ENCODE data around the gene FAM107B.
"Not testable (repeated sequence)": the region's sequence is repeated elsewhere in the genome, so short reads cannot be mapped to it uniquely, and the experiment has no call there.

The FAM107B gene

GRCh38 chr10:14774797-14775196, at the start of gene FAM107B:
TSS of gene FAM107B (minus strand) at chr10:14774897. CDS start at chr10:14774663, 234 bp downstream.
- H3K4me3 ChIP-seq (replicated peaks; ENCODE audit: low read depth, low read length): no peak within 1 kb of the TSS
- TF ChIP-seq, protein P1, sequence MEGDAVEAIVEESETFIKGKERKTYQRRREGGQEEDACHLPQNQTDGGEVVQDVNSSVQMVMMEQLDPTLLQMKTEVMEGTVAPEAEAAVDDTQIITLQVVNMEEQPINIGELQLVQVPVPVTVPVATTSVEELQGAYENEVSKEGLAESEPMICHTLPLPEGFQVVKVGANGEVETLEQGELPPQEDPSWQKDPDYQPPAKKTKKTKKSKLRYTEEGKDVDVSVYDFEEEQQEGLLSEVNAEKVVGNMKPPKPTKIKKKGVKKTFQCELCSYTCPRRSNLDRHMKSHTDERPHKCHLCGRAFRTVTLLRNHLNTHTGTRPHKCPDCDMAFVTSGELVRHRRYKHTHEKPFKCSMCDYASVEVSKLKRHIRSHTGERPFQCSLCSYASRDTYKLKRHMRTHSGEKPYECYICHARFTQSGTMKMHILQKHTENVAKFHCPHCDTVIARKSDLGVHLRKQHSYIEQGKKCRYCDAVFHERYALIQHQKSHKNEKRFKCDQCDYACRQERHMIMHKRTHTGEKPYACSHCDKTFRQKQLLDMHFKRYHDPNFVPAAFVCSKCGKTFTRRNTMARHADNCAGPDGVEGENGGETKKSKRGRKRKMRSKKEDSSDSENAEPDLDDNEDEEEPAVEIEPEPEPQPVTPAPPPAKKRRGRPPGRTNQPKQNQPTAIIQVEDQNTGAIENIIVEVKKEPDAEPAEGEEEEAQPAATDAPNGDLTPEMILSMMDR (IDR thresholded peaks at IDR 0.05; ENCODE audit: low read depth, low read length, missing control alignments): no peak
- DNase-seq (ENCODE audit: extremely low read depth, low read depth): no peak

- TF ChIP-seq, protein P1 (IDR thresholded peaks at IDR 0.05; ENCODE audit: low read depth, low read length, missing control alignments): no peak
- DNase-seq (ENCODE audit: extremely low read depth, low read depth): no peak
Observed at GRCh38 chr10:14823966-14824365, 49.3 kb upstream of the FAM107B start.

DNA sequence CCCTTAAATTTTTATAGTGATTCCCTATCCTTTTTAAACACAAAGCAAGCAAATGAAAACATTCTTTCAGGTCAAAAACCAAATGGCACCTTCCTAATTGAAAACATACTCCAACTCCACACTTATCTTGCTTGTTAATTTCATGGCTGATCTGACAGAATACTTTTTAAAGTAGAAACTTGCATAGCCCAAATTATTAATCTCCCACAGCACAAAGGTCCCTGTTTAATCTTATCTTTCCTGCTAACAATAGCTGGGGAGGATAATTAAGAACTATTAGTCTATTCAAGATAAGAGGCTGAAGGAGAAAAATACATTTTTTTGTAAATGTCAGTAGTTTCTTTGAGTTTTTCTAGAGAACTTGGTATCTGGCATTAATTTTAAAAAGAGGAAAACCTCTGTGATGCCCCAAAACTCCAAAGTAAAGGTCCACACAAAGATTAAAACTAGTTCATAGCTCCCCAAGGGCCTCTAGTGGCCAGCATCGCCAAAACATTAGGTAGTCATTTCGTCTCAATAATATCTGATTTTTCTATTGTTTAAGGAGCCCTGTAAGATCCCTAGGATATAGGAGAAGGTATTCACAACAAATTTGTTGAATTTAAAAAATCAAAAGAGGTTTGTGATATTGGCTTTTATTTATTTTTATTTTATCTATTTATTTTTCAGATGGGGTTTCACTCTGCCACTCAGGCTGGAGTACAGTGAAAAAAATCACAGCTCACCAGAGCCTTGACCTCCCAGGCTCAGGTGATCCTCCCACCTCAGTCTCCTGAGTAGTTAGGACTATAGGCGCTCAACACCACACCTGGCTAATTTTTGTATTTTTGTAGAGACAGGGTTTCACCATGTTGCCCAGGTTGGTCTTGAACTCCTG, 48.4 kb upstream of the FAM107B start:
- no peak overlapping the region for H3K4me3 ChIP-seq (replicated peaks; ENCODE audit: low read depth, low read length)
- DNase-seq (ENCODE audit: extremely low read depth, low read depth): no peak
- TF ChIP-seq, protein P1 (IDR thresholded peaks at IDR 0.05; ENCODE audit: low read depth, low read length, missing control alignments): peak; percentile 75

More at GRCh38 chr10:14823966-14824365, 49.3 kb upstream of the FAM107B start:
- no peak overlapping the region for H3K4me3 ChIP-seq (replicated peaks; ENCODE audit: low read depth, low read length)

DNA sequence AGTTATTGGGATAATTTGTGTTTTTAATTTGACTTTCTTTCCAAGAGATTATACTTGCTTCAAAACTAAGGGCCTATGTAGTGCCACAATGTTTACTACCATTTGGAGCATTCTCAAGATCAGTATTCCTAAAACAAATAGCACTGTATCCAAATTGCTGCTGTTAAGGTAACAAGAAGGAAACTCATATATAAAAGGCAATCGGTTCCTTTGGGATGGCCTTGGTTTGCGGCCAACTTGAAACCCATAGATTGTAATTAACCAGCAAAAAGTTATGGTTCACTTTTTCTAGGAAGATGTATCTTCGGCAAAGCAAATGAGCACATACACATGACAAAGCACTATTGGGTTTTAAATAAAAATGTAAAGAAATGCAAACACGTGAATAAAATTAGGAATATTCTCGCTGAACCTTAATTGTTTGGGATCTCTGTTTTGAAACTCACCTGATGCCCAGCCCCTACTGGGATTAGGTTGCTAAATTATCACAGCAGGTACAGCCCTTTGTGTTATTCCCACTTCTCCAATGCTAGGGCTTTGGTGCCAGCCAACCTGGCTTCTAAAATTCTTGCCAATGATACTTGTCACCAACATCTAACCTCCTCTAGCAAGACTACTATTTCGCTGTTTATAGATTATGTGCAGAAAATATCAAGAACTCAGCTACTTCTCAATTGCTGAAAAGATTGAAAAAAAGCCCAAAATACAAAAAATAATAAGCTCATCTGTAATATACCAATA, 47.1 kb upstream of the FAM107B start:
- no peak for DNase-seq (ENCODE audit: extremely low read depth, low read depth)
- H3K4me3 ChIP-seq (replicated peaks; ENCODE audit: low read depth, low read length): no peak overlapping the region
- TF ChIP-seq, protein P1 (IDR thresholded peaks at IDR 0.05; ENCODE audit: low read depth, low read length, missing control alignments): no peak

GRCh38 chr10:14820775-14821154, 46.1 kb upstream of the FAM107B start:
- H3K4me3 ChIP-seq (replicated peaks; ENCODE audit: low read depth, low read length): no peak overlapping the region
- TF ChIP-seq, protein P1 (IDR thresholded peaks at IDR 0.05; ENCODE audit: low read depth, low read length, missing control alignments): no peak
- DNase-seq (ENCODE audit: extremely low read depth, low read depth): no peak

DNA sequence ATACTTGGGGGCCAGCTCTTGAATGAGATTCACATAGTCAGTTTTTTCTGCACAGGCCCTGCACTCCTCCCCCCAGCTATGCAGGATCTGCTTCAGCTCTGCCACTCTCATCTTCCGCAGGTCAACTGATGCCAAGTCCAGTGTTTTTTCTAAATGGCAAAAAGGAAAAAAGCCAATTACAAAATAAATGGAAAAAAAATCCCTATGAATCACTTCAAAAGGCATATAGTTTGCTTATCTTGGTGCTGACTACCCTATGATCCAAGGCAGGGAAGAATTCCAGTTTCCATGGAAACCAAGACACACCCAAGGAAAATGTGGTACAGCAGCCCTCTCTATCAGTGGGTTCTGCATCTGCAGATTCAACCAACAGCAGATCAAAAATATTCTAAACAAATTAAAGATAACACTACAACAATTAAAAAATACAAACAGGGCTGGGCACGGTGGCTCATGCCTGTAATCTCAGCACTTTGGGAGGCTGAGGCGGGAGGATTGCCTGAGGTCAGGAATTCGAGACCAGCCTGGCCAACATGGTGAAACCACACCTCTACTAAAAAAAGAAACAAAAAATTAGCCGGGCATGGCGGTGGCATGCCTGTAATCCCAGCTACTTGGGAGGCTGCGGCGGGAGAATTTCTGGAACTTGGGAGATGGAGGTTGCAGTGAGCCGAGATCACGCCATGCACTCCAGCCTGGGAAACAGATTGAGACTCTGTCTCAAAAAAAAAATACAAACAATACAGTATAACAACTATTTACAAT, 45.5 kb upstream of the FAM107B start:
- no peak overlapping the region for H3K4me3 ChIP-seq (replicated peaks; ENCODE audit: low read depth, low read length)
- peak; percentile 55 for DNase-seq (ENCODE audit: extremely low read depth, low read depth)
- TF ChIP-seq, protein P1 (IDR thresholded peaks at IDR 0.05; ENCODE audit: low read depth, low read length, missing control alignments): no peak

DNA sequence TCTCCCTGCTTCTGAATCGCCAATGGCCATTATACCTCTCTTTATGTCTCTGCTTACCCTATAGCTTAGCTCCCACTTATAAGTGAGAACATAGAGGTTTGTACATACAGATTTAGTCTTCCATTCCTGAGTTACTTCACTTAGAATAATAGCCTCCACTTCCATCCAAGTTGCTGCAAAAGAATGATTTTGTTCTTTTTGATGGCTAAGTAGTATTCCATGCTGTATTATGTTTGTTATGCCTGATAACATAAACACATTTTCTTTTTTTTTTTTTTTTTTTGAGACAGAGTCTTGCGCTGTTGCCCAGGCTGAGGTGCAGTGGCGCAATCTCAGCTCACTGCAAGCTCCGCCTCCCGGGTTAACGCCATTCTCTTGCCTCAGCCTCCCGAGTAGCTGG, 42.0 kb upstream of the FAM107B start:
- not testable (repeated sequence) for H3K4me3 ChIP-seq (replicated peaks; ENCODE audit: low read depth, low read length); DNase-seq (ENCODE audit: extremely low read depth, low read depth)

Data from HFF-Myc (cell line).